Measurements from ENCODE around the gene RGS9BP. TPM values are rescaled to one million over a fixed set of nuclear protein-coding genes. Genes with fewer than 3 reads are reported as not detected.
A peak's percentile ranks its signal among the peaks of the same experiment; 100 is the strongest.
"Not testable (repeated sequence)": the region's sequence is repeated elsewhere in the genome, so short reads cannot be mapped to it uniquely, and the experiment has no call there.

RGS9BP gene, protein sequence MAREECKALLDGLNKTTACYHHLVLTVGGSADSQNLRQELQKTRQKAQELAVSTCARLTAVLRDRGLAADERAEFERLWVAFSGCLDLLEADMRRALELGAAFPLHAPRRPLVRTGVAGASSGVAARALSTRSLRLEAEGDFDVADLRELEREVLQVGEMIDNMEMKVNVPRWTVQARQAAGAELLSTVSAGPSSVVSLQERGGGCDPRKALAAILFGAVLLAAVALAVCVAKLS
- total RNA-seq = 15.3 TPM
- long read RNA-seq, transcript RGS9BP-201 (1 exons, 2,894 nt) = major isoform, 29 of 29 reads
- long read RNA-seq, partial matches to known transcripts = 0 of 29 reads
- long read RNA-seq, other reads (novel, unspliced or antisense) = 0 of 29 reads

DNA sequence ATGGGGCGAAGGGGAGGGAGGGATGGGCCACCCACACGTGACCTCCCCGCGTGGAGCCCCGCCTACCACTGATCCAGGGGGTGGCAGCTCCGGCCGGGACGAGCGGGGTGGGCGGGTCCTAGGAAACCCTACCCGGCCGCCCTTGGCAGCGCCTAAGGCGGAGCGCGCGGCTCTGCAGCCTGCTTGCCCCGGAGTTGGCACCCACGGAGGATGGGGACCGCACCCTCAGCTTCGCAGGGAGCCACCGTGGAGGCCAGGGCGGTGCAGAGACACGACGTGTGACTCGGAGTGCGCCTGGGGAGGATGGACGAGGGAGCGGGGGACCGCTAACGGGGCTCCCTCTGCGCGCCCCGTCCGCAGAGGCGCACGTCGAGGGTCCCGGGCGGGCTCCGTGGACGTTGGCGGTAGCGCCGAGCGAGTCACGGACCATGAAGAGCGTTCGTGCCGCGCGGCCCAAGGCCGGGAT is at the start of gene RGS9BP:
Gene RGS9BP, plus strand, starts transcription at position 129 of the 466 bp plus-strand sequence. CDS start 416 bp downstream, outside the sequence.
- intact Hi-C loops (cut with micrococcal nuclease) = no loop called here
- ATAC-seq (peak; percentile 86), DNase-seq (peak; percentile 94)

DNA sequence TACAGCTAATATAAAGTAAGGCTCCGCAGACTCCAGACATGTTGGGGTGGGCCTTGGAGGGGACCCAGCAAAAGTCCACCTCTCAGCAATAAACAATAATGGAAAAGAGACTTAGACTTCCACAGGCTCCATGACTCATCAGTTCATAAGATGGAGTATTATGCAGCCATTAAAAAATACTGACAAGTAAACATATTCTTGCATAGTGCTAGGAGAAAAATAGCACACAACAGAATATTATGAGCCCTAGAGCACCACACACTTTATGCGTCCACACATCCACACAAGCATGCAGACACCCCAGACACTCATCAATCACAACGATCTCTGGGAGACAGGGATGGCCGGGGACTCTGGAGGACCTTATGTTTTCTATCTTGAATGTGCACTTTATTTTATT is 48.7 kb upstream of the RGS9BP start:
- ATAC-seq = no peak
- no peak for DNase-seq
- intact Hi-C loops (cut with micrococcal nuclease) = no loop called here

DNA sequence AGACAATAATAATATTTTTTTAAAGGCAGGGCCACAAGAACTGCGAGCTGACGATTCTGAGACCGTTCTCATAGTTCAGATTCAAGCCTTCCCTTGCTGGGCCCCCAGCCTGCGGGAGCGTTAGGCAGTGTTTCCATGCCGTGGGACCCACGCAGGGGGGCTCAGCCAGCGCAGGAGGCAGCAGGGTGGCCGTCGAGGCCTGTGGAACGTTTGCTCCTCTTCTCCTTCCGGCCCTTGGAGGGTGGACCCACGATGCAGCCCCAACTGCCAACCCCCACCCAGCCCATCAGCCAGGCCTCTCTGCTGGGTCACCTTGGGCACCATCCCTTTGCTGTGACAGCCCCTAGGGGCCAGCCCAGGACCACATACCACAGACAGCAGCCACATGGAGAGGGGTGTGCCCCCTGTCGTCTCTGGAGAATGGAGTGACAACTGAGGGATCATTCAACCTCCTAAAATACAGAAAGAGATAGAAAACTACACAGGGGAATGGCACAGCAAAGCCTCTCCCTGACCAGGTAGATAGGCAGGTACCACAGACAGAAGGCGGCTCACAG is 47.9 kb upstream of the RGS9BP start:
- DNase-seq (peak; percentile 42), ATAC-seq (peak; percentile 70)
- intact Hi-C loops (cut with micrococcal nuclease) = no loop called here

DNA sequence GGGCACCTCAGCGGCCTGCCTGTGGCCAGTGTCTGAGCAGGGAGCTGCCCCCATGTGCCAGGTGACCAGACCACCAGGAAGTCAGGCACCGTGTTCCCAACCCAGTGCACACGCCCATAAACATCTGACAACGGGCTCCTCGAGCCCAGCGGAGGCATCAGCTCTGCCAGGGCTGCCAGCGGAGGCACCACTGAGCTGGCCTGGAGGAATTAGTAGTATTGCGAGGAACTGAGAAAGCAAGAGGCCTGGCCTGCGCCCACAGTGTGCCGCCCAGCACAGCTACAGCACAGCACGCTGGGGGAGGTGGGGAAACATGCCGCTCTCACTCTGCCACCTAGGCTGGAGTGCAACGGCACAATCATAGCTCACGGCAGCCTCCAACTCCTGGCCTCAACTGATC is 45.3 kb upstream of the RGS9BP start:
- ATAC-seq (no peak), DNase-seq (no peak)
- intact Hi-C loops (cut with micrococcal nuclease) = no loop called here

DNA sequence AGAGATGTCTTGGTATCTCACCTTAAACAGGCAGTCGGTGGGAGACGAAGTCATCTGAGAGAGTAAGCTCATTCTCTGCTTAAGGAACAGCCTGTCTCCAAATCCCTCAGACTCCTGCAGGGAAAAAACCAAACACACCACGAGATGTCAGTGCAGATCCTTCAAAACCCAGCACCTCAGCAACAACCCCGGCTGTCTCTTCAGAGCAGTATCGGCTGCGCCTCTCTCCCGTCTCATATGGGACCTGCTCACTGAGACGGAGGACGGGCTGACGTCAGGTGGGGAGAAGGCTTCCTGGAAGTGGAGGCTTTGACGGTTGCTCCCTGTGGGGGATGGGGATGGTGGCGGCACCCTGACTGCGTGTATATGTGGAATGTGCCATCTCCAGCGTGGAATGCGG is 44.3 kb upstream of the RGS9BP start:
- intact Hi-C loops (cut with micrococcal nuclease) = no loop called here
- DNase-seq (no peak), ATAC-seq (no peak)

DNA sequence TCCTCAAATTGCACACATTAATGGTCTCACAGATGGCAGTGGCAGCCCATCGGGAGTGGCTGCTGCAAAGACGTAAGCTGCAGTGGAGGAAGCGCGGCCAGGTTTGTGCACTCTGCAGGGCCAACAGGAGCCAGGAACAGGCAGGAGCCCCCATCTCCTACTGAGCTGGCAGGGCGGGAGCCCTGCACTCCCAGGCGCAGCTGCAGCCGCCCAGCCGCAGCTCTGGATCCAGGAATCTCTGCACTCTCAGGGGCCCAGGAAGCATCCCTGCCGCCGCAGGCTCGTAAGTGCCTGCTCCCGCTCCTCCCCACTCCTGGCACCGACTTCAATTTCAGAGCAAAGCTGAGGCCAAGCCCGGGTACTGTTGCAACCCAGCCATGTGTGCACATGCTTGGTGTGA is 38.2 kb upstream of the RGS9BP start:
- DNase-seq = no peak
- intact Hi-C loops (cut with micrococcal nuclease) = no loop called here
- no peak for ATAC-seq

DNA sequence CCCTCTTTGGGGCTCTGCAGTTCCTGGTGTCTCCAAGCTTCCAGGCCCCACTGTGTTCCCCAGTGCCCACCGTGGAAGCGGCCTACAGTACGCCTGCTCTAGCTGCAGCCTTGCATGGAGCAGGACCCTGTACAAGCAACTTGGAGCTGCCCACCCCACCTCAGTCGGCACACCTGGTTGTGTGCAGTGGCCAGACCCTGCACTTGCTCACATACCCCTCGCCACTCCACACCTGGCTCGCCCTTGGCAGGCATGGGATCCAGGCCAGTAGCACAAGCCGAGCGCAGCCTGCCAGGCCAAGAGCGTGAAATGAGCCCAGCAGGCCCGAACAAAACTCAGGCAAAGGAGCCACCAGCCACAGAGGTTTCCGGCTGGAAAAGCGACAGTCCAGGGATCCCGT is 37.0 kb upstream of the RGS9BP start:
- ATAC-seq = no peak
- DNase-seq = no peak
- intact Hi-C loops (cut with micrococcal nuclease) = no loop called here

DNA sequence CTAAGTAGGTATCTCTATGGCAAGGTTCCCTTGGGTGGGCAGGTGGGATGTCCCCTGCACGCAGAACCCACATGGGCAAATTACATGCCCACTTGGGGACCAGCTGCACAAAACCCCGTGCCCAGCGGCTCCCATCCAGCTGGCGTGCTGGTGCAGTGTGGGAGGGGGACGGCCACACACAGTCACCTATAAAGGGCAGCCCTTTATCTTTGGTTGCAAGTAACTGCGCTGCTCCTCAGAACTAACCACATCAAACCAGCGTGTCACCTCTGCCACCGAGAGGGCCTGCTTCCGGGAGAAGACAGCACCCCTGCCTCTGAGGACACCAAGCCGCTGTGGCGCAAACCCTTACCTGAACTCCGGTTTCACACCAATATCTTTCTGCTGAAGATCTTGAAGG is 32.9 kb upstream of the RGS9BP start:
- intact Hi-C loops (cut with micrococcal nuclease) = no loop called here
- no peak for DNase-seq
- ATAC-seq = no peak

DNA sequence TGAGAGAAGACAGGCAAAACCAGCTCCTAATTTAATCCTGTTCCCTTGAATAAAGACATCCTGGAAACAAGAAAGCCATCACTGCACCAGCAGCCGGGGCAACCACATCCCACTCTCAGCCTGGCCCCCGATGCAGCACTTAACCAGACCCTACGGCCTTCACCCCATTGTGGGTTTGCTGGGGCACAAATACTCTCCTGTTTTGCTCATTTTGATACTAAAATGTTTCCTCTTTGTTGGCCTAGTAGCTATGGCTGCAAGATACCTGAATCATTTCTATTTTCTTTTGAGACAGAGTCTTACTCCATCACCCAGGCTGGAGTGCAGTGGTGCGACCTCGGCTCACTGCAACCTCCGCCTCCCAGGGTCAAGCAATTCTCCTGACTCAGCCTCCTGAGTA is 29.1 kb upstream of the RGS9BP start:
- no peak for DNase-seq

DNA sequence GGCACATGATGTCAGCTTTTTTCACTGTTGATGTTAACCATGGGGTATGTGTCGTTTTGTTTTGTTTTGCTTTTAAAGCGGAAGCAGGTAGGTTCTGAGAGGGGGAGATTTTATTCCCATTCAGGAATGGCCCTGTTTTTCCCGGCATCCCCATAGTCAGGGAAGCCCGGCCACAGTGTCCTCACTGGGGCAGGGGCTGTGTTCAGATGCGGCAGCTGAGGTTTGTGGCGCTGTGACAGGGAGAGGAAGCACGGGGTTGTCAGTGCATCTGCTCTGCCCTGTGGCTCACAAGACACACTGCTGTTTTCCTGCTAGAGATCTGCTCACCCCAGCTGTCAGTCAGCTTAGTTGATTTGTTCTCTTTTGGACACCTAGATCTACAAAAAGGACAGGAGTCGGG is 28.3 kb upstream of the RGS9BP start:
- DNase-seq (no peak), ATAC-seq (no peak)
- intact Hi-C loops (cut with micrococcal nuclease) = no loop called here

More for the DNA sequence above, 29.1 kb upstream of the RGS9BP start:
- ATAC-seq = no peak
- intact Hi-C loops (cut with micrococcal nuclease) = no loop called here

DNA sequence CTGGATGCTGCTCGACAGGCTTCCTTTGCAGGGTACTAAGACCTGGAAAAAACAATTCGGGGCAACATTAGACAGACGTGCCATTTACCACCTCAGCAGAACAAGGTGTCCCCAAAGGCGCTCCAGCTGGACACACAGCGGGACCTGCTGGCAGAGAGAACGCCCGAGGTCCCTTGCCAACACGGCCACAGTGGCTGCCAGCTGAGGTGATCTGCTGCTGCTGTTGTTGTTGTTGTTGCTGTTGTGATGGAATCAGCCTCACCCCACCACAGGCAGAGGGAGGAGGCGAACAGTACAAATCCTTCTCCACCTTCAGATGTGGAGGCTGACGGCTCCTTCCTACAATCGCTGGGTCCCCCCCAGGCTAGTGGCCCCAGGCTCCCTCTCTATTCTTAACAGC is 25.9 kb upstream of the RGS9BP start:
- ATAC-seq = peak; percentile 87
- intact Hi-C loops (cut with micrococcal nuclease) = no loop called here
- DNase-seq = peak; percentile 87

DNA sequence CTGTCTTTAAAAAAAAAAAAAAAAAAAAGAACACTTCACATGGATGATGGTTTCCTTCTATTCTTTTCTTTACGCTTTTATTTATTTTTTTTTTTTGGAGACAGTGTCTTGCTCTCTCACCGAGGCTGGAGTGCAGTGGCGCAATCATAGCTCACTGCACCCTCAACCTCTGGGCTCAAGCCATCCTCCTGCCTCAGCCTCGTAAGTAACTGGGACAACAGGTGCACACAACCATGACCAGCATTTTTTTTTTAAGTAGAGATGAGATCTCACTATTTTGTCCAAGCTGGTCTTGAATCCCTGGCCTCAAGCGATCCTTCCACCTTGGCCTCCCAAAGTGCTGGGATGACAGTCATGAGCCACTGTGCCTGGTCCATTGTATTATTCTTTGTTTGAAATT is 25.0 kb upstream of the RGS9BP start:
- ATAC-seq (no peak), DNase-seq (no peak)
- intact Hi-C loops (cut with micrococcal nuclease) = no loop called here

DNA sequence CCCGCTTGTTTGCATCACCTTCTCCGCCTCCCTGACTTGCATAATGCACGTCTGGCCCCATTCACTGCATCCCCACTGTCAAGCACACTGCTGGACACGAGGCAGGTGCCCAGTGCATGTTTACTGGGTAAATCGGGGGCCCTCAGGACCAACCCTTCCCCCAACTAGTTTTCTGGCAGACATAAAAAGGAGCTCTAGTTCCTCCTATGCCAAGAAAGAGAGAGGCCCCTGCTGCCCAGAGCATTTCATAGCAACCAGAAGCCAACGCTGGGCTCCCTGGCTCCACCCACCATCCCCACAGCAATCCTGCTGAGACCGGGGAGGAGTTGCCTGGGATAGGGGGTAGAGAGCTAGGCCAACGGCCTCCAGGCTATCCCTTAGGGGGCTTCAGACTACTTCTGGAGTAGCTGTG is 23.9 kb upstream of the RGS9BP start:
- ATAC-seq = peak; percentile 77
- intact Hi-C loops (cut with micrococcal nuclease) = no loop called here
- peak; percentile 71 for DNase-seq

DNA sequence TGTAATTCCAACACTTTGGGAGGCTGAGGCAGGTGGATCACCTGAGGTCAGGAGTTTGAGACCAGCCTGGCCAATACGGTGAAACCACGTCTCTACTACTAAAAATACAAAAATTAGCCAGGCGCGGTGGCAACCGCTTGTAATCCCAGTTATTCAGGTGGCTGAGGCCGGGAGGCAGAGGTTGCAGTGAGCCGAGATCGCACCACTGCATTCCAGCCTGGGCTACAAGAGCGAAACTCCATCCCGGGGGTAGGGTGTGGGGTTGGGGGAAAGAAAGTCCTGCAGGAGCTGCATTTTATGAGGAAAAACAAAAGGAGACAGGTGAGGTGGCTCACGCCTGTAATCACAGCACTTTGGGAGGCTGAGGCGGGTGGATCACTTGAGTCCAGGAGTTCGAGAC is 23.3 kb upstream of the RGS9BP start:
- intact Hi-C loops (cut with micrococcal nuclease); ATAC-seq; DNase-seq: not testable (repeated sequence)

DNA sequence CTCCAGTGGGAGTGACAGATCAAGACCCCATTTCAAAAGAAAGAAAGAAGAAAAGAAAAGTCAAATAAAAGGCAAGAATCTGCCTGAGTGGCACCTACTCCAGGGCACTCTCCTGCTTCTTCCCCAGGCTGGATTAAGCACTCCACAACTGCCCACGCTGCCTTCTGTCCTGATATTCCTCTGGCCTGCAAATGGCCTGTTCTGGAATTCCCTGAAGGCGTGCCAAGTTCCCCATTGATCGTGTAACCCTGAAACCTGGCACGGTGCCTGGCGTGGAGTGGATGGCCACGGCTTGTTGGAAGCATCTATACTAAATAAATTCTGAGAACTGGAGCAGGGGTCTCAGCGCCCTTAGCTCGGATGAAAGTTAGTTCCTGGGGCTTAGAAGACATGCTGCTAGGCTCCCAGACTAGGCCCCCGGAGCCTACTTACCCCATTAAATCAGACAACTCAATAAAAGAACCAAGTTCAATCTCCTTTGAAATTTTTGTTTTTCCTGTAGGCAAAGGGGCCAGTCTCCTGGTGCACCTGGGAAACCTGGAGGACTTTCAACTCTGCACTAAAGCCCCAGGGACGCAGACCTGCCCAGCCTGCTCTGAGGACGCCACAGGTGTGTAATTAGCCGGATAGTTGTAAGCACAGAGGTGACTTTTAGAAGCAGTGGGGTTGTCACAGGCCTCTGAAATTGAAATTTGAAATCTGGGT is 22.6 kb upstream of the RGS9BP start:
- ATAC-seq (peak; percentile 65), DNase-seq (peak; percentile 91)
- intact Hi-C loops (cut with micrococcal nuclease) = no loop called here

DNA sequence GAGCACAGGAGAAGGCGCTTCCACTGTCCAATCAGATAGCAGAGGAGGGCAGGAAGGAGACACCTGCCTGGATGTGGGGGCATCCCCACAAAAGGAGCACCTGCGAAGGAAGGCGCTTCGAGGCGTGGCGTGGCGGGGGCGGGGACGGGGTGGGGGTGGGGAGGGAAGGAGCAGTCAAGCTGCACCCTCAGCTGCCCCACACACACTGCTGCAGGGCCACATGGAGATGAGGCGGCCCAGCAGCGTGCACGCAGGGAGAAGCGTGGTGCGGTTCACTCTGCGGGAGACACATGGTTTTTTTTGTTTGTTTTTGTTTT is 22.1 kb upstream of the RGS9BP start:
- intact Hi-C loops (cut with micrococcal nuclease) = no loop called here
- DNase-seq (no peak), ATAC-seq (no peak)

DNA sequence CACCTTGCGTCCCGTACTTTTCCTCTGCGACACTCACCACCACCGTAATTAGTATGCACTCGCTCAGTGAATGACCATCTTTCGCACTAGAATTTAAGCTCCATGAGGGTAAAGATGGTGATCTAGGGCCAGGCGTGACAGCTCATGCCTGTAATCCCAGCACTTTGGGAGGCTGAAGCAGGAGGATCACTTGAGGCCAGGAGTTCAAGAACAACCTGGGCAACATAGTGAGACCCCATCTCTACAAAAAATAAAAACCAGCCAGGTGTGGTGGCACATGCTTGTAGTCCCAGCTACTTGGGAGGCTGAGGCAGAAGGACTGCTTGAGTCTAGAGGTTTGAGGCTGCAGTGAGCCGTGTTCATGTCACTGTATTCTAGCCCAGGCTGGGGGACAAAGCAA is 19.3 kb upstream of the RGS9BP start:
- intact Hi-C loops (cut with micrococcal nuclease); ATAC-seq; DNase-seq: not testable (repeated sequence)

DNA sequence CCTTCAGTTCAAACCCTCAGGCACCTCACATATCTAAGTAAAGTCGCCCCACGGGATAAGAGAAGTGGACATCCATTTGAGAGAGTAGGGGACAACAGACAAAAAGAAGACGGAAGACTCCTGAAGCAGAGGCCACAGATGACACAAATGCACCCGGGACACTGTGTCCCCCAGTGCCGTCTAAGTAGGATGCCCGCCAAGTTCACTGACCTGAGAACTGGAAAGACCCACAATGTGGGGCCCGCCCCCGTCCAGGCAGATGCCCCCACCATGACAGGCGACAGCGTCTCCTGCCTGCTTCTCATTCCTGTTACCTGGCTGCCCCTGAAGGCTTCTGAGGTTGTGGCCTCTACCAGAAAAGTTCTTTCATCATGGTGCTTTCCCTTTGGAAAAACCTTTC is 17.6 kb upstream of the RGS9BP start:
- intact Hi-C loops (cut with micrococcal nuclease) = no loop called here
- ATAC-seq = no peak
- no peak for DNase-seq

DNA sequence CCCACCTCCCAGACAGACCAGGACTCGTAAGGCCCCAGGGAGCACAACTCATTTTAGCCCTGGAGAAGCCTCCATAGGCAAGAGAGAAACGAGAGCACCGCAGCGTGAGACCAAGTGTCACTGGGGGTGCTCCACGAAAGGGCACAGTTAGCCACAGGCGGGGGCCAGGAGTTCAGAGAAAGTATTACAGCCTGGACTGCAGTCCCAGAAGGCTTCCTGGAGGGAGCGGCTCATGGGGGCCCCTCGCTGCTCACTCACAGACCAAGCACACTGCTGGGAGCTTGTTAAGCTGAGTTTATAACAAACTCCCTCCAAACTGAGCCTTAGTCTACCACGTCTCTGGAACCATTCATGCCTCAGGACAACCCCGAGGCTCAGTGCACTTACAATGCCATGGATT is 17.1 kb upstream of the RGS9BP start:
- intact Hi-C loops (cut with micrococcal nuclease) = no loop called here
- ATAC-seq = no peak
- no peak for DNase-seq

DNA sequence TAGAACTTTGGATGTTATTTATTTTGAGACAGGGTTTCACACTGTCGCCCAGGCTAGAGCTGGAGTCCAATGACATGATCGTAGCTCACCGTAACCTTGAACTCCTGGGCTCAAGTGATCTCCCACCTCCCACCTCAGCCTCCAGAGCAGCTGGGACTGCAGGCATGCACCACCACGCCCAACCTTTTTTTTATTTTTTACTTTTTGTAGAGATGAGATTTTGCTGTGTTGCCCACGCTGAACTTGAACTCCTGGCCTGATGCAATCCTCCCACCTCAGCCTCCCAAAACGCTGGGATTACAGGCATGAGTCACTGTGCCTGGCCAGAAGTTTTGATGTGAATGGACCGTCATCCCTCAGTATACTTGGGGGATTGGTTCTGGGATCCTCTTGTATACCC is 14.3 kb upstream of the RGS9BP start:
- DNase-seq = no peak
- ATAC-seq = no peak
- intact Hi-C loops (cut with micrococcal nuclease) = no loop called here

DNA sequence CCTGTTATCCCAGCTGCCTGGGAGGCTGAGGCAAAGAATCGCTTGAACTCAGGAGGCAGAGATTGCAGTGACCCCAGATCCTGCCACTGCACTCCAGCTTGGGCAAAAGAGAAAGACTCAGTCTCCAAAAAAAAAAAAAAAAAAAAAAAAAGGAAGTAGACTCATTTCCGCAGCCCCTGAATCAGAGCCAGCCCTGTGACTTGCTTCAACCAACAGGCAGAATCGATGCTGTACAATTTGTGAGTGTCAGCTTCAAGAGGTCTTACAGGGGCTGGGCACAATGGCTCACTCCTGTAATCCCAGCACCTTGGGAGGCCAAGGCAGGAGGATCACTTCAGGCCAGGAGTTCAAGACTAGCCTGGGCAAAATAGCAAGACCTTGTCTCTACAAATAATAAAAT is 13.5 kb upstream of the RGS9BP start:
- ATAC-seq (no peak), DNase-seq (no peak)
- intact Hi-C loops (cut with micrococcal nuclease) = no loop called here

All from left ventricle myocardium superior (tissue), 1 donor.